ENCODE data around the gene OR6V1.

The OR6V1 gene

GRCh38 chr7:143042159-143042789, 9.9 kb upstream of the OR6V1 start:
- H3K4me3 ChIP-seq (ENCODE audit: low read depth, low read length), result no peak overlapping the region
- TF ChIP-seq CTCF (IDR thresholded peaks at IDR 0.05; ENCODE audit: control insufficient read depth, extremely low read depth, insufficient read depth), result no peak
- DNase-seq (ENCODE audit: low read depth), result no peak

GRCh38 chr7:143042790-143043271, 9.3 kb upstream of the OR6V1 start:
- no peak overlapping the region for H3K4me3 ChIP-seq (ENCODE audit: low read depth, low read length)
- no peak for DNase-seq (ENCODE audit: low read depth)
- TF ChIP-seq CTCF (IDR thresholded peaks at IDR 0.05; ENCODE audit: control insufficient read depth, extremely low read depth, insufficient read depth), result no peak

GRCh38 chr7:143043391-143043790, 8.8 kb upstream of the OR6V1 start:
- H3K4me3 ChIP-seq (ENCODE audit: low read depth, low read length), result no peak overlapping the region
- DNase-seq (ENCODE audit: low read depth), result no peak
- TF ChIP-seq CTCF (IDR thresholded peaks at IDR 0.05; ENCODE audit: control insufficient read depth, extremely low read depth, insufficient read depth), result no peak

GRCh38 chr7:143046426-143046851, 5.7 kb upstream of the OR6V1 start:
- H3K4me3 ChIP-seq (ENCODE audit: low read depth, low read length), result no peak overlapping the region
- TF ChIP-seq CTCF (IDR thresholded peaks at IDR 0.05; ENCODE audit: control insufficient read depth, extremely low read depth, insufficient read depth), result no peak
- DNase-seq (ENCODE audit: low read depth), result peak; percentile 80

GRCh38 chr7:143047326-143047725, 4.8 kb upstream of the OR6V1 start:
- H3K4me3 ChIP-seq (ENCODE audit: low read depth, low read length), result no peak overlapping the region
- no peak for TF ChIP-seq CTCF (IDR thresholded peaks at IDR 0.05; ENCODE audit: control insufficient read depth, extremely low read depth, insufficient read depth)
- no peak for DNase-seq (ENCODE audit: low read depth)

- H3K4me3 ChIP-seq (ENCODE audit: low read depth, low read length), result no peak overlapping the region
- DNase-seq (ENCODE audit: low read depth), result no peak
- TF ChIP-seq CTCF (IDR thresholded peaks at IDR 0.05; ENCODE audit: control insufficient read depth, extremely low read depth, insufficient read depth), result no peak
Measured at GRCh38 chr7:143048827-143049226, 3.3 kb upstream of the OR6V1 start.

GRCh38 chr7:143049362-143049761, 2.8 kb upstream of the OR6V1 start:
- TF ChIP-seq CTCF (IDR thresholded peaks at IDR 0.05; ENCODE audit: control insufficient read depth, extremely low read depth, insufficient read depth), result no peak
- no peak for DNase-seq (ENCODE audit: low read depth)
- no peak overlapping the region for H3K4me3 ChIP-seq (ENCODE audit: low read depth, low read length)

All from LNCaP clone FGC (cell line).